MCF 10A (cell line): Measurements from ENCODE around the gene LCP1. TPM values are rescaled to one million over a fixed set of nuclear protein-coding genes. Genes with fewer than 3 reads are reported as not detected.

ENCODE experiments used
- BruUV-seq: library from RNA; stranded (reverse); fragments of 400-500 nt; replicated peaks from 2 replicates; lab custom pipeline; 2021; lab: Mats Ljungman, UMichigan
- CTCF ChIA-PET: fragments of 300-600 bp; sonication (Branson Sonifier 250); formaldehyde crosslinking; extraction: SDS; loops from one replicate; lab custom pipeline; 2021; ENCODE audit warnings: antibody characterized with exemption, inconsistent platforms; lab: Yijun Ruan, JAX
- POLR2A ChIA-PET: fragments of 300-600, 350-650 bp; sonication (Branson Sonifier 250); formaldehyde crosslinking; extraction: SDS; loops from one replicate; lab custom pipeline; 2020; ENCODE audit warnings: antibody characterized with exemption, inconsistent platforms; lab: Yijun Ruan, JAX
- DNase-seq: peaks from one replicate; pipeline ENCODE4 v3.0.0-alpha.2; 2018; ENCODE audit not compliant: unreplicated experiment
- H3K27ac Mint-ChIP-seq: one replicate; pipeline ENCODE4 v1.8.0; 2022; ENCODE audit warnings: mild to moderate bottlenecking, low read depth, mixed read lengths; ENCODE audit not compliant: unreplicated experiment
- H3K27me3 Mint-ChIP-seq: one replicate; pipeline ENCODE4 v1.8.0; 2022; ENCODE audit warnings: mixed read lengths; ENCODE audit not compliant: insufficient read depth, unreplicated experiment
- H3K36me3 Mint-ChIP-seq: one replicate; pipeline ENCODE4 v1.8.0; 2022; ENCODE audit warnings: mild to moderate bottlenecking, moderate library complexity, mixed read lengths; ENCODE audit not compliant: insufficient read depth, unreplicated experiment
- H3K4me1 Mint-ChIP-seq: one replicate; pipeline ENCODE4 v1.8.0; 2022; ENCODE audit warnings: mixed read lengths; ENCODE audit not compliant: insufficient read depth, unreplicated experiment
- H3K4me3 Mint-ChIP-seq: one replicate; pipeline ENCODE4 v1.8.0; 2022; ENCODE audit warnings: mild to moderate bottlenecking, moderate library complexity, mixed read lengths; ENCODE audit not compliant: unreplicated experiment
- H3K9me3 Mint-ChIP-seq: one replicate; pipeline ENCODE4 v1.8.0; 2022; ENCODE audit warnings: mixed read lengths; ENCODE audit not compliant: unreplicated experiment
- CTCF ChIP-seq: fragments of 200-600 bp; IDR thresholded peaks from one replicate; pipeline ENCODE4 v1.8.0; 2022; ENCODE audit warnings: antibody characterized with exemption, mild to moderate bottlenecking; ENCODE audit not compliant: unreplicated experiment
- intact Hi-C: fragments of 100-400 bp; cut with micrococcal nuclease; formaldehyde crosslinking; loops from 2 replicates; pipeline ENCODE4 v1.14.1; 2022
- total RNA-seq: library from RNA; stranded (reverse); gene quantifications from 2 replicates; pipeline ENCODE4 v1.2.3, GENCODE V29; 2022

LCP1 gene
- total RNA-seq, 1 experiment from 2014 or later = 0.89 TPM

- no peak for TF ChIP-seq CTCF
- no TSS peak for BruUV-seq
- intact Hi-C loops = no loop called here
- Mint-ChIP-seq H3K27me3 (peaks cover 9% of the 10 kb centered on the region), H3K9me3 (no peaks in the 10 kb centered on the region), H3K4me1 (peaks cover 23% of the 10 kb centered on the region), H3K36me3 (no peaks in the 10 kb centered on the region), H3K27ac (no peak overlapping the region), H3K4me3 (no peak overlapping the region)
- ChIA-PET CTCF (interaction anchor here (0.7 to 2.7 kb wide), 3 partner anchors 124 to 500 kb away, joined by 3 to 28 read pairs (median 3); no protein-coding TSS in a partner anchor), POLR2A (interaction anchor here (0.6 kb wide), 1 partner anchor 62 kb away, joined by 3 read pairs; no protein-coding TSS in a partner anchor)
- no peak for DNase-seq
These were observed 57.4 kb downstream of the LCP1 start for GRCh38 chr13:46124531-46124966.

GRCh38 chr13:46122304-46122703, 59.7 kb downstream of the LCP1 start:
- no peak overlapping the region for H3K27ac Mint-ChIP-seq
- no peak for TF ChIP-seq CTCF
- CTCF ChIA-PET = interaction anchor here (0.6 to 0.7 kb wide), 2 partner anchors 44 to 173 kb away, joined by 3 read pairs; no protein-coding TSS in a partner anchor
- H3K4me3 Mint-ChIP-seq = no peak overlapping the region
- no peaks in the 10 kb centered on the region for H3K36me3 Mint-ChIP-seq
- intact Hi-C loops = no loop called here
- DNase-seq = no peak
- POLR2A ChIA-PET = no interaction called here
- peaks cover 25% of the 10 kb centered on the region for H3K4me1 Mint-ChIP-seq
- H3K9me3 Mint-ChIP-seq = no peaks in the 10 kb centered on the region
- BruUV-seq = no TSS peak
- H3K27me3 Mint-ChIP-seq = no peaks in the 10 kb centered on the region

- no peak overlapping the region for H3K27ac Mint-ChIP-seq
- TF ChIP-seq CTCF = no peak
- H3K36me3 Mint-ChIP-seq = no peaks in the 10 kb centered on the region
- BruUV-seq = no TSS peak
- H3K4me1 Mint-ChIP-seq = peaks cover 25% of the 10 kb centered on the region
- CTCF ChIA-PET = interaction anchor here (0.6 kb wide), 1 partner anchor 173 kb away, joined by 3 read pairs; no protein-coding TSS in a partner anchor
- intact Hi-C loops = no loop called here
- H3K4me3 Mint-ChIP-seq = no peak overlapping the region
- POLR2A ChIA-PET = interaction anchor here (0.8 kb wide), 1 partner anchor 70 kb away, joined by 4 read pairs; the partner anchor contains the start of gene ZC3H13
- DNase-seq = no peak
- H3K9me3 Mint-ChIP-seq = no peaks in the 10 kb centered on the region
- no peaks in the 10 kb centered on the region for H3K27me3 Mint-ChIP-seq
These were observed 60.3 kb downstream of the LCP1 start for GRCh38 chr13:46121597-46122163.

GRCh38 chr13:46121033-46121432, 60.9 kb downstream of the LCP1 start:
- DNase-seq = no peak
- TF ChIP-seq CTCF = no peak
- POLR2A ChIA-PET = interaction anchor here (0.8 to 0.9 kb wide), 2 partner anchors 28 to 69 kb away, joined by 3 to 4 read pairs; partner anchors contain the start of gene ZC3H13
- intact Hi-C loops = no loop called here
- CTCF ChIA-PET = interaction anchor here (0.6 to 1.0 kb wide), 2 partner anchors 18 to 314 kb away, joined by 3 to 4 read pairs; no protein-coding TSS in a partner anchor
- H3K4me3 Mint-ChIP-seq = no peak overlapping the region
- no peak overlapping the region for H3K27ac Mint-ChIP-seq
- H3K9me3 Mint-ChIP-seq = no peaks in the 10 kb centered on the region
- peaks cover 25% of the 10 kb centered on the region for H3K4me1 Mint-ChIP-seq
- no peaks in the 10 kb centered on the region for H3K36me3 Mint-ChIP-seq
- H3K27me3 Mint-ChIP-seq = no peaks in the 10 kb centered on the region
- no TSS peak for BruUV-seq
